Stimulated activated CD8-positive, alpha-beta memory T cell treated with anti-CD3 and anti-CD28 coated beads, Interleukin-12 subunit alpha, Interleukin-12 subunit beta, amount 100 ng/mL, for 24 hours (primary cell): ENCODE results near the gene DNAH9.
"Not testable (repeated sequence)": the region's sequence is repeated elsewhere in the genome, so short reads cannot be mapped to it uniquely, and the experiment has no call there.

ENCODE experiments used
- DNase-seq: peaks from one replicate; pipeline ENCODE4 v3.0.0-alpha.2; 2020; ENCODE audit errors: extremely low read depth

DNAH9 gene

GRCh38 chr17:11917415-11917814 is 319.1 kb downstream of the DNAH9 start:
- DNase-seq: no peak

- DNase-seq: no peak
These were observed 323.0 kb downstream of the DNAH9 start for GRCh38 chr17:11921296-11921695.

- DNase-seq: no peak
These were observed 324.4 kb downstream of the DNAH9 start for GRCh38 chr17:11922638-11923037.

GRCh38 chr17:11924076-11924475 is 325.8 kb downstream of the DNAH9 start:
- DNase-seq: no peak

GRCh38 chr17:11925262-11926021 is 327.2 kb downstream of the DNAH9 start:
- no peak for DNase-seq

- no peak for DNase-seq
These were observed 330.2 kb downstream of the DNAH9 start for GRCh38 chr17:11928436-11928835.

- DNase-seq: no peak
These were observed 334.1 kb downstream of the DNAH9 start for GRCh38 chr17:11932337-11932898.

GRCh38 chr17:11935734-11936406 is 337.6 kb downstream of the DNAH9 start:
- DNase-seq: no peak

- no peak for DNase-seq
These were observed 342.6 kb downstream of the DNAH9 start for GRCh38 chr17:11940904-11941303.

GRCh38 chr17:11943086-11943485 is 344.8 kb downstream of the DNAH9 start:
- not testable (repeated sequence) for DNase-seq

- DNase-seq: no peak
These were observed 345.6 kb downstream of the DNAH9 start for GRCh38 chr17:11943759-11944347.

GRCh38 chr17:11944587-11944986 is 346.3 kb downstream of the DNAH9 start:
- DNase-seq: no peak

GRCh38 chr17:11948789-11949188 is 350.5 kb downstream of the DNAH9 start:
- no peak for DNase-seq

GRCh38 chr17:11949571-11949970 is 351.3 kb downstream of the DNAH9 start:
- not testable (repeated sequence) for DNase-seq

GRCh38 chr17:11950771-11951519 is 352.7 kb downstream of the DNAH9 start:
- DNase-seq: no peak

- no peak for DNase-seq
These were observed 354.3 kb downstream of the DNAH9 start for GRCh38 chr17:11952610-11953009.

GRCh38 chr17:11953924-11954323 is 355.7 kb downstream of the DNAH9 start:
- DNase-seq: no peak

- no peak for DNase-seq
These were observed 356.7 kb downstream of the DNAH9 start for GRCh38 chr17:11954936-11955335.

- DNase-seq: no peak
These were observed 371.3 kb downstream of the DNAH9 start for GRCh38 chr17:11969565-11969964.

GRCh38 chr17:11972741-11973140 is 374.5 kb downstream of the DNAH9 start:
- not testable (repeated sequence) for DNase-seq

GRCh38 chr17:11979795-11980194 is 381.5 kb downstream of the DNAH9 start:
- DNase-seq: no peak

GRCh38 chr17:11980813-11981212 is 382.5 kb downstream of the DNAH9 start:
- no peak for DNase-seq
